Measurements from ENCODE around the gene CD99. TPM values are rescaled to one million over a fixed set of nuclear protein-coding genes. Genes with fewer than 3 reads are reported as not detected.
"Not testable (repeated sequence)": the region's sequence is repeated elsewhere in the genome, so short reads cannot be mapped to it uniquely, and the experiment has no call there.

The CD99 gene
- total RNA-seq, 1 donor from 2014 or later, result 282 TPM

GRCh38 chrX:2774057-2774456 lies 83.0 kb downstream of the CD99 start:
- Histone ChIP-seq H3K9me3 (no peaks in the 10 kb centered on the region), H3K4me1 (no peaks in the 10 kb centered on the region), H3K4me3 (no peak overlapping the region), H3K36me3 (no peaks in the 10 kb centered on the region), H3K27me3 (no peaks in the 10 kb centered on the region), H3K27ac (no peak overlapping the region)
- TF ChIP-seq POLR2AphosphoS5 (IDR thresholded peaks at IDR 0.05; ENCODE audit: insufficient read depth in 1 of 2, low read depth in 1 of 2) (no peak), POLR2A (IDR thresholded peaks at IDR 0.05) (no peak), CTCF (IDR thresholded peaks at IDR 0.05) (no peak)
- intact Hi-C loops (cut with DNase I), result no loop called here
- DNase-seq (ENCODE audit: extremely low spot score in 2 of 2), result no peak

GRCh38 chrX:2774776-2775175 lies 83.7 kb downstream of the CD99 start:
- H3K36me3 ChIP-seq, result no peaks in the 10 kb centered on the region
- no peaks in the 10 kb centered on the region for H3K4me1 ChIP-seq
- no peak for TF ChIP-seq CTCF (IDR thresholded peaks at IDR 0.05)
- TF ChIP-seq POLR2AphosphoS5 (IDR thresholded peaks at IDR 0.05; ENCODE audit: insufficient read depth in 1 of 2, low read depth in 1 of 2), result no peak
- TF ChIP-seq POLR2A (IDR thresholded peaks at IDR 0.05), result no peak
- no peak for DNase-seq (ENCODE audit: extremely low spot score in 2 of 2)
- H3K27ac ChIP-seq, result no peak overlapping the region
- H3K9me3 ChIP-seq, result no peaks in the 10 kb centered on the region
- intact Hi-C loops (cut with DNase I), result no loop called here
- no peak overlapping the region for H3K4me3 ChIP-seq
- no peaks in the 10 kb centered on the region for H3K27me3 ChIP-seq

- H3K4me3 ChIP-seq; H3K27me3 ChIP-seq; H3K36me3 ChIP-seq; intact Hi-C loops (cut with DNase I); H3K9me3 ChIP-seq; H3K27ac ChIP-seq; DNase-seq (ENCODE audit: extremely low spot score in 2 of 2); H3K4me1 ChIP-seq: not testable (repeated sequence)
Measured at GRCh38 chrX:2780472-2781225, 89.6 kb downstream of the CD99 start.

GRCh38 chrX:2781226-2781571 lies 90.1 kb downstream of the CD99 start:
- intact Hi-C loops (cut with DNase I), result no loop called here
- TF ChIP-seq CTCF (IDR thresholded peaks at IDR 0.05), result no peak
- TF ChIP-seq POLR2AphosphoS5 (IDR thresholded peaks at IDR 0.05; ENCODE audit: insufficient read depth in 1 of 2, low read depth in 1 of 2), result no peak
- TF ChIP-seq POLR2A (IDR thresholded peaks at IDR 0.05), result no peak

GRCh38 chrX:2781698-2782097 lies 90.6 kb downstream of the CD99 start:
- H3K4me1 ChIP-seq, result no peaks in the 10 kb centered on the region
- H3K4me3 ChIP-seq, result no peak overlapping the region
- DNase-seq (ENCODE audit: extremely low spot score in 2 of 2), result no peak
- no peaks in the 10 kb centered on the region for H3K9me3 ChIP-seq
- no peaks in the 10 kb centered on the region for H3K36me3 ChIP-seq
- H3K27ac ChIP-seq, result no peak overlapping the region
- TF ChIP-seq CTCF (IDR thresholded peaks at IDR 0.05), result no peak
- TF ChIP-seq POLR2A (IDR thresholded peaks at IDR 0.05), result no peak
- no peak for TF ChIP-seq POLR2AphosphoS5 (IDR thresholded peaks at IDR 0.05; ENCODE audit: insufficient read depth in 1 of 2, low read depth in 1 of 2)
- H3K27me3 ChIP-seq, result no peaks in the 10 kb centered on the region
- intact Hi-C loops (cut with DNase I), result no loop called here

More at GRCh38 chrX:2781226-2781571, 90.1 kb downstream of the CD99 start:
- Histone ChIP-seq H3K36me3 (no peaks in the 10 kb centered on the region), H3K4me1 (no peaks in the 10 kb centered on the region), H3K4me3 (no peak overlapping the region), H3K9me3 (no peaks in the 10 kb centered on the region), H3K27ac (no peak overlapping the region), H3K27me3 (no peaks in the 10 kb centered on the region)
- DNase-seq (ENCODE audit: extremely low spot score in 2 of 2), result no peak

Data from vagina (tissue), 2 donors.